NCI-H1048 (cell line): ENCODE results near the gene IMMP1L.

Source experiments
- DNase-seq: peaks from one replicate; lab custom pipeline; 2025; lab: John Stamatoyannopoulos, UW

Gene IMMP1L

GRCh38 chr11:31474083-31474482, 35.3 kb downstream of the IMMP1L start:
- DNase-seq = no peak

- DNase-seq = no peak
These were observed 45.0 kb downstream of the IMMP1L start for GRCh38 chr11:31464436-31464835.

- DNase-seq = no peak
These were observed 54.2 kb downstream of the IMMP1L start for GRCh38 chr11:31455177-31455576.

GRCh38 chr11:31450841-31451240, 58.6 kb downstream of the IMMP1L start:
- no peak for DNase-seq

- no peak for DNase-seq
These were observed 60.4 kb downstream of the IMMP1L start for GRCh38 chr11:31449040-31449439.

- no peak for DNase-seq
These were observed 63.8 kb downstream of the IMMP1L start for GRCh38 chr11:31445621-31446020.

- no peak for DNase-seq
These were observed 65.6 kb downstream of the IMMP1L start for GRCh38 chr11:31443802-31444201.

GRCh38 chr11:31442086-31442485, 67.3 kb downstream of the IMMP1L start:
- peak; percentile 68 for DNase-seq

- no peak for DNase-seq
These were observed 68.1 kb downstream of the IMMP1L start for GRCh38 chr11:31441296-31441695.

GRCh38 chr11:31437742-31438435, 71.5 kb downstream of the IMMP1L start:
- DNase-seq = no peak

GRCh38 chr11:31433851-31434250, 75.6 kb downstream of the IMMP1L start:
- DNase-seq = no peak

GRCh38 chr11:31424652-31425051, 84.8 kb downstream of the IMMP1L start:
- no peak for DNase-seq

GRCh38 chr11:31422703-31423102, 86.7 kb downstream of the IMMP1L start:
- no peak for DNase-seq

- DNase-seq = no peak
These were observed 87.6 kb downstream of the IMMP1L start for GRCh38 chr11:31421820-31422219.

GRCh38 chr11:31419669-31420068, 89.8 kb downstream of the IMMP1L start:
- no peak for DNase-seq

GRCh38 chr11:31419138-31419537, 90.3 kb downstream of the IMMP1L start:
- no peak for DNase-seq

- no peak for DNase-seq
These were observed 91.6 kb downstream of the IMMP1L start for GRCh38 chr11:31417816-31418215.

- DNase-seq = no peak
These were observed 92.1 kb downstream of the IMMP1L start for GRCh38 chr11:31417357-31417756.

GRCh38 chr11:31415435-31415834, 94.0 kb downstream of the IMMP1L start:
- DNase-seq = no peak

GRCh38 chr11:31414338-31414737, 95.1 kb downstream of the IMMP1L start:
- DNase-seq = no peak

GRCh38 chr11:31412946-31413345, 96.5 kb downstream of the IMMP1L start:
- DNase-seq = no peak

- no peak for DNase-seq
These were observed 101.2 kb downstream of the IMMP1L start for GRCh38 chr11:31408201-31408600.

GRCh38 chr11:31404614-31405013, 104.8 kb downstream of the IMMP1L start:
- DNase-seq = no peak

- peak; percentile 3 for DNase-seq
These were observed 112.1 kb downstream of the IMMP1L start for GRCh38 chr11:31397239-31397834.
